Neuron (in vitro differentiated cells): Measurements from ENCODE around the gene SHANK3.

Source experiments
- H2AFZ ChIP-seq: one replicate; pipeline ENCODE4 v1.6.1; 2013; ENCODE audit warnings: low read depth, mild to moderate bottlenecking, inconsistent platforms, low read length, moderate library complexity
- H3K27me3 ChIP-seq: one replicate; pipeline ENCODE4 v1.6.1; 2013; ENCODE audit warnings: low read length; ENCODE audit not compliant: insufficient read depth
- H3K36me3 ChIP-seq: one replicate; pipeline ENCODE4 v1.6.1; 2013; ENCODE audit warnings: low read length; ENCODE audit not compliant: insufficient read depth
- H3K4me1 ChIP-seq: one replicate; pipeline ENCODE4 v1.6.1; 2013; ENCODE audit warnings: low read length; ENCODE audit not compliant: insufficient read depth
- H3K4me3 ChIP-seq: 2 replicates; pipeline ENCODE4 v1.5.1; 2013; ENCODE audit warnings: mild to moderate bottlenecking, low read length, moderate library complexity
- H3K9me3 ChIP-seq: one replicate; pipeline ENCODE4 v1.6.1; 2013; ENCODE audit warnings: low read length

SHANK3 gene

GRCh38 chr22:50672471-50673230 lies at the start of gene SHANK3:
Gene SHANK3, plus strand, starts transcription at chr22:50672823.
- Histone ChIP-seq H3K36me3 (no peaks in the 10 kb centered on the region), H2AFZ (no peak within 1 kb of the TSS), H3K27me3 (no peaks in the 10 kb centered on the region), H3K4me1 (peaks cover 14% of the 10 kb centered on the region), H3K4me3 (peak within 1 kb of the TSS; percentile 35), H3K9me3 (no peaks in the 10 kb centered on the region)

- no peaks in the 10 kb centered on the region for H3K9me3 ChIP-seq
- no peaks in the 10 kb centered on the region for H3K27me3 ChIP-seq
- no peak overlapping the region for H3K4me3 ChIP-seq
- H3K4me1 ChIP-seq = peaks cover 31% of the 10 kb centered on the region
- H2AFZ ChIP-seq = no peak overlapping the region
- H3K36me3 ChIP-seq = no peaks in the 10 kb centered on the region
These were observed 48.1 kb upstream of the SHANK3 start for GRCh38 chr22:50624347-50625130.

GRCh38 chr22:50625131-50625567 lies 47.5 kb upstream of the SHANK3 start:
- peaks cover 38% of the 10 kb centered on the region for H3K4me1 ChIP-seq
- H3K4me3 ChIP-seq = no peak overlapping the region
- H3K9me3 ChIP-seq = no peaks in the 10 kb centered on the region
- no peaks in the 10 kb centered on the region for H3K27me3 ChIP-seq
- H2AFZ ChIP-seq = no peak overlapping the region
- H3K36me3 ChIP-seq = no peaks in the 10 kb centered on the region

- no peaks in the 10 kb centered on the region for H3K27me3 ChIP-seq
These were observed 46.9 kb upstream of the SHANK3 start for GRCh38 chr22:50625568-50626313.

GRCh38 chr22:50626314-50626849 lies 46.2 kb upstream of the SHANK3 start:
- H2AFZ ChIP-seq = no peak overlapping the region
- H3K4me1 ChIP-seq = peaks cover 39% of the 10 kb centered on the region
- H3K9me3 ChIP-seq = no peaks in the 10 kb centered on the region
- no peaks in the 10 kb centered on the region for H3K27me3 ChIP-seq
- H3K36me3 ChIP-seq = no peaks in the 10 kb centered on the region
- H3K4me3 ChIP-seq = no peak overlapping the region

More at GRCh38 chr22:50625568-50626313, 46.9 kb upstream of the SHANK3 start:
- Histone ChIP-seq H3K4me1 (peaks cover 40% of the 10 kb centered on the region), H2AFZ (no peak overlapping the region), H3K9me3 (no peaks in the 10 kb centered on the region), H3K4me3 (no peak overlapping the region), H3K36me3 (no peaks in the 10 kb centered on the region)

- Histone ChIP-seq H3K4me3 (peak overlapping the region; percentile 56), H3K36me3 (no peaks in the 10 kb centered on the region)
These were observed 45.6 kb upstream of the SHANK3 start for GRCh38 chr22:50626850-50627641.

GRCh38 chr22:50627642-50628542 lies 44.7 kb upstream of the SHANK3 start, which contains the start of gene ARSA:
Gene ARSA, minus strand, starts transcription at chr22:50628152. Its CDS starts 373 bp downstream, at chr22:50627779.
- peak within 1 kb of the TSS; percentile 68 for H2AFZ ChIP-seq
- H3K27me3 ChIP-seq = no peaks in the 10 kb centered on the region
- H3K4me3 ChIP-seq = peak within 1 kb of the TSS; percentile 56
- H3K9me3 ChIP-seq = no peaks in the 10 kb centered on the region
- H3K4me1 ChIP-seq = peaks cover 27% of the 10 kb centered on the region
- no peaks in the 10 kb centered on the region for H3K36me3 ChIP-seq

More at GRCh38 chr22:50626850-50627641, 45.6 kb upstream of the SHANK3 start:
- H3K27me3 ChIP-seq = no peaks in the 10 kb centered on the region
- H3K9me3 ChIP-seq = no peaks in the 10 kb centered on the region
- H2AFZ ChIP-seq = peak overlapping the region; percentile 68
- H3K4me1 ChIP-seq = peaks cover 33% of the 10 kb centered on the region

GRCh38 chr22:50628543-50629134 lies 44.0 kb upstream of the SHANK3 start:
- Histone ChIP-seq H3K4me1 (peaks cover 27% of the 10 kb centered on the region), H3K9me3 (no peaks in the 10 kb centered on the region), H3K4me3 (peak overlapping the region; percentile 56), H3K27me3 (no peaks in the 10 kb centered on the region), H2AFZ (no peak overlapping the region), H3K36me3 (no peaks in the 10 kb centered on the region)

- Histone ChIP-seq H3K27me3 (no peaks in the 10 kb centered on the region), H3K9me3 (no peaks in the 10 kb centered on the region), H2AFZ (no peak overlapping the region), H3K36me3 (no peaks in the 10 kb centered on the region), H3K4me3 (no peak overlapping the region), H3K4me1 (peaks cover 27% of the 10 kb centered on the region)
These were observed 42.2 kb upstream of the SHANK3 start for GRCh38 chr22:50630376-50630775.

GRCh38 chr22:50633086-50633485 lies 39.5 kb upstream of the SHANK3 start:
- Histone ChIP-seq H3K27me3 (no peaks in the 10 kb centered on the region), H3K4me1 (peaks cover 20% of the 10 kb centered on the region), H3K9me3 (no peaks in the 10 kb centered on the region), H2AFZ (no peak overlapping the region), H3K4me3 (no peak overlapping the region), H3K36me3 (no peaks in the 10 kb centered on the region)

- Histone ChIP-seq H3K27me3 (no peaks in the 10 kb centered on the region), H3K36me3 (no peaks in the 10 kb centered on the region), H3K9me3 (no peaks in the 10 kb centered on the region), H2AFZ (no peak overlapping the region), H3K4me3 (no peak overlapping the region), H3K4me1 (peaks cover 15% of the 10 kb centered on the region)
These were observed 38.9 kb upstream of the SHANK3 start for GRCh38 chr22:50633771-50634170.
